ENCODE results near the gene KIF3C.

DNA sequence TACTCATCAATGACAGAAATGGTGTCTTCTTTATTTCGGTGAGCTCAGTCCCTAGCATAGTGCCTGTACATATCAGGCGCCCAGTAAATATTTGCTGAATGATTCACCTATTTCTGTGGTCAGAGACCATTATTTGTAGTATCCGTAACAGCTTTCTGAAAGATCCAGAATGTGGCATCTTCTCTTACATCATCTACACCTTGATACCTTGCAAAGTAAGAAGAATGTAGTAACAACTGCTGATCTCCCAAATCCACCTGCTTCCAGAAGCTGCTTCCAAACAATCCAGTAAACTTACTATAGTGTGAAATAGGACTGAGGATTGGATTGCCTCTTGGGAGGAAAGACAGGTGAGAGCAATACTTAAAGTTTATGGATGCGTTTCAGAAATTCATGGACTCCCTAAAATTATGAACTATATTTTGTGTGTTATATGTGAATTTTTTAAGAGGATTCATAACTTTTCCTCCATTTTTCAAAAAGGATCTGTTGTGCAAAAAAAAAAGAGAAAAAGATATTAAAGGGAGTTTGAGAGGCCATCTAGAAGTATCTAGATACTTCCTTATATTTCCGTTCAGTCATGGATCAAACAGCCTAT, 103.1 kb downstream of the KIF3C start:
- TF ChIP-seq, protein P1, sequence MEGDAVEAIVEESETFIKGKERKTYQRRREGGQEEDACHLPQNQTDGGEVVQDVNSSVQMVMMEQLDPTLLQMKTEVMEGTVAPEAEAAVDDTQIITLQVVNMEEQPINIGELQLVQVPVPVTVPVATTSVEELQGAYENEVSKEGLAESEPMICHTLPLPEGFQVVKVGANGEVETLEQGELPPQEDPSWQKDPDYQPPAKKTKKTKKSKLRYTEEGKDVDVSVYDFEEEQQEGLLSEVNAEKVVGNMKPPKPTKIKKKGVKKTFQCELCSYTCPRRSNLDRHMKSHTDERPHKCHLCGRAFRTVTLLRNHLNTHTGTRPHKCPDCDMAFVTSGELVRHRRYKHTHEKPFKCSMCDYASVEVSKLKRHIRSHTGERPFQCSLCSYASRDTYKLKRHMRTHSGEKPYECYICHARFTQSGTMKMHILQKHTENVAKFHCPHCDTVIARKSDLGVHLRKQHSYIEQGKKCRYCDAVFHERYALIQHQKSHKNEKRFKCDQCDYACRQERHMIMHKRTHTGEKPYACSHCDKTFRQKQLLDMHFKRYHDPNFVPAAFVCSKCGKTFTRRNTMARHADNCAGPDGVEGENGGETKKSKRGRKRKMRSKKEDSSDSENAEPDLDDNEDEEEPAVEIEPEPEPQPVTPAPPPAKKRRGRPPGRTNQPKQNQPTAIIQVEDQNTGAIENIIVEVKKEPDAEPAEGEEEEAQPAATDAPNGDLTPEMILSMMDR (IDR thresholded peaks at IDR 0.05; ENCODE audit: poor library complexity): no peak
- TF ChIP-seq EZH2 (IDR thresholded peaks at IDR 0.05; ENCODE audit: borderline replicate concordance): no peak

Data from hepatocyte (in vitro differentiated cells).